Adrenal gland (tissue), 5 donors: ENCODE results near the gene EPHB1.

Experiments
- POLR2A ChIP-seq, 2 donors: fragments of 450-650 bp; IDR thresholded peaks; one replicate each; pipeline ENCODE4 v1.6.1; 2017; ENCODE audit warnings: antibody characterized with exemption in 2 of 2, mild to moderate bottlenecking in 2 of 2, moderate library complexity in 1 of 2
- TF ChIP-seq, protein P1 (sequence below), 6 experiments: fragments of 450-650 bp in 4 of 6; fragments of 200-600 bp in 2 of 6; sonication (generic) in 1 of 6; IDR thresholded peaks; 1 replicate in 5 of 6; 2 replicates in 1 of 6; pipeline versions ENCODE4 v1.5.1 to v1.8.0; 2016 to 2021; ENCODE audit warnings: antibody characterized with exemption in 6 of 6, mild to moderate bottlenecking in 2 of 6, moderate library complexity in 1 of 6
- donor health status: DM: no; HTN: no; CAD: no.

DNA sequence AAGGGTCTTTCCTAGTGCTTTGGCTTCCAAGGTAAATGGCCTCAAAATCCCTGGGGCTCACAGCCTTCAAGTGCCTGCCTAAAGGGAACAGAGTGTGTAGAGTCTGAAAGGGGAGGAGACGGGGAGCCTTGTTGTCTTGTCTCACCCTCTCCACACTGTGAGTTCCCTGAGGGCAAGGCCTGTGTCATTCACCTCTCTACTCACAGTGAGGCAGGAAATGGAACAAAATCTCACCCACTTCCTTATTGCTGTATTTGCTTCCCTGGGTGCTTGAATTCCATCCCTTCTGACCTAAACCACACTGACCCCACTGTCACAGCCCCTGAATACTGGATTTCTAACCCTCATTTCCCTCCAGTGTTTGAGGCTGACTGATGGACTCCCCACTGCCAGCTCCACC is 197.5 kb downstream of the EPHB1 start:
- TF ChIP-seq, protein P1, sequence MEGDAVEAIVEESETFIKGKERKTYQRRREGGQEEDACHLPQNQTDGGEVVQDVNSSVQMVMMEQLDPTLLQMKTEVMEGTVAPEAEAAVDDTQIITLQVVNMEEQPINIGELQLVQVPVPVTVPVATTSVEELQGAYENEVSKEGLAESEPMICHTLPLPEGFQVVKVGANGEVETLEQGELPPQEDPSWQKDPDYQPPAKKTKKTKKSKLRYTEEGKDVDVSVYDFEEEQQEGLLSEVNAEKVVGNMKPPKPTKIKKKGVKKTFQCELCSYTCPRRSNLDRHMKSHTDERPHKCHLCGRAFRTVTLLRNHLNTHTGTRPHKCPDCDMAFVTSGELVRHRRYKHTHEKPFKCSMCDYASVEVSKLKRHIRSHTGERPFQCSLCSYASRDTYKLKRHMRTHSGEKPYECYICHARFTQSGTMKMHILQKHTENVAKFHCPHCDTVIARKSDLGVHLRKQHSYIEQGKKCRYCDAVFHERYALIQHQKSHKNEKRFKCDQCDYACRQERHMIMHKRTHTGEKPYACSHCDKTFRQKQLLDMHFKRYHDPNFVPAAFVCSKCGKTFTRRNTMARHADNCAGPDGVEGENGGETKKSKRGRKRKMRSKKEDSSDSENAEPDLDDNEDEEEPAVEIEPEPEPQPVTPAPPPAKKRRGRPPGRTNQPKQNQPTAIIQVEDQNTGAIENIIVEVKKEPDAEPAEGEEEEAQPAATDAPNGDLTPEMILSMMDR (IDR thresholded peaks at IDR 0.05): no peak
- no peak for TF ChIP-seq POLR2A (IDR thresholded peaks at IDR 0.05)
